MM.1S (cell line): ENCODE data around the gene LRRIQ4.

ENCODE experiments used
- DNase-seq: peaks from one replicate; pipeline ENCODE4 v3.0.0-alpha.2; 2015
- H2AFZ ChIP-seq: fragments of 300-600 bp; sonication (generic); 2 replicates; pipeline ENCODE4 v1.6.0; 2016; ENCODE audit warnings: antibody characterized with exemption, low read length
- H3F3A ChIP-seq: fragments of 300-600 bp; sonication (generic); 2 replicates; pipeline ENCODE4 v1.6.1; 2016; ENCODE audit warnings: mild to moderate bottlenecking, antibody characterized with exemption, low read length, moderate library complexity, mixed read lengths; ENCODE audit not compliant: insufficient read depth
- H3K27ac ChIP-seq: fragments of 300-600 bp; sonication (generic); 2 replicates; pipeline ENCODE4 v1.5.1; 2016; ENCODE audit warnings: mild to moderate bottlenecking, low read length
- H3K27me3 ChIP-seq: fragments of 300-600 bp; sonication (generic); replicated peaks from 2 replicates; pipeline ENCODE4 v1.6.0; 2016; ENCODE audit warnings: low read length; ENCODE audit not compliant: insufficient read depth
- H3K36me3 ChIP-seq: fragments of 300-600 bp; sonication (generic); replicated peaks from 2 replicates; pipeline ENCODE4 v1.6.1; 2016; ENCODE audit warnings: mild to moderate bottlenecking, low read length, mixed read lengths; ENCODE audit not compliant: insufficient read depth
- H3K4me1 ChIP-seq: fragments of 300-600 bp; sonication (generic); 2 replicates; pipeline ENCODE4 v1.6.1; 2016; ENCODE audit warnings: low read length, mixed read lengths
- H3K4me2 ChIP-seq: fragments of 300-600 bp; sonication (generic); 2 replicates; pipeline ENCODE4 v1.6.0; 2016; ENCODE audit warnings: low read depth, low read length
- H3K4me3 ChIP-seq: fragments of 300-600 bp; sonication (generic); 2 replicates; pipeline ENCODE4 v1.5.1; 2016; ENCODE audit warnings: low read length, mixed read lengths
- H3K79me2 ChIP-seq: fragments of 300-600 bp; sonication (generic); 2 replicates; pipeline ENCODE4 v1.6.1; 2016; ENCODE audit warnings: mixed run types, low read length, mixed read lengths
- H3K9ac ChIP-seq: fragments of 300-600 bp; sonication (generic); 2 replicates; pipeline ENCODE4 v1.6.1; 2016; ENCODE audit warnings: low read length, mixed read lengths
- H3K9me2 ChIP-seq: fragments of 300-600 bp; sonication (generic); replicated peaks from 2 replicates; pipeline ENCODE4 v1.6.1; 2016; ENCODE audit warnings: mild to moderate bottlenecking, low read length, mixed read lengths; ENCODE audit not compliant: insufficient read depth
- H3K9me3 ChIP-seq: fragments of 300-600 bp; sonication (generic); replicated peaks from 2 replicates; pipeline ENCODE4 v1.6.1; 2016; ENCODE audit warnings: mild to moderate bottlenecking, low read length, mixed read lengths; ENCODE audit not compliant: insufficient read depth
- H4K20me1 ChIP-seq: fragments of 300-600 bp; sonication (generic); 2 replicates; pipeline ENCODE4 v1.6.1; 2016; ENCODE audit warnings: mild to moderate bottlenecking, low read length, moderate library complexity, mixed read lengths; ENCODE audit not compliant: insufficient read depth
- CTCF ChIP-seq: fragments of 300-600 bp; sonication (generic); IDR thresholded peaks from 2 replicates; pipeline ENCODE4 v1.5.1; 2016; ENCODE audit warnings: antibody characterized with exemption, low read length, mixed read lengths
- EZH2 ChIP-seq: fragments of 300-600 bp; sonication (generic); optimal IDR thresholded peaks from 2 replicates; pipeline ENCODE3; 2017; ENCODE audit warnings: low read depth, mild to moderate bottlenecking, antibody characterized with exemption, low read length, mixed read lengths
- EZH2phosphoT487 ChIP-seq: fragments of 300-600 bp; sonication (generic); IDR thresholded peaks from 2 replicates; pipeline ENCODE4 v1.6.1; 2018; ENCODE audit warnings: antibody characterized with exemption, low read length

Gene LRRIQ4

GRCh38 chr3:169772897-169773816 is 39.5 kb upstream of the LRRIQ4 start, which contains the start of gene MYNN:
TSS of gene MYNN (plus strand) at chr3:169773396. CDS start at chr3:169774296, 900 bp downstream.
- Histone ChIP-seq H3K9me3 (no peaks in the 10 kb centered on the region), H4K20me1 (peaks cover 5% of the 10 kb centered on the region; the same call in 1 of the 2 replicates), H3F3A (peaks cover 33% of the 10 kb centered on the region), H3K79me2 (peaks cover 47% of the 10 kb centered on the region), H3K4me1 (peaks cover 18% of the 10 kb centered on the region), H3K27ac (peak within 1 kb of the TSS; percentile 95), H3K9ac (peak within 1 kb of the TSS; percentile 95), H3K36me3 (peaks cover 6% of the 10 kb centered on the region; the same call in 1 of the 2 replicates), H3K27me3 (no peaks in the 10 kb centered on the region), H3K4me2 (peak within 1 kb of the TSS; percentile 79), H3K4me3 (peak within 1 kb of the TSS; percentile 88), H3K9me2 (no peaks in the 10 kb centered on the region), H2AFZ (peak within 1 kb of the TSS; percentile 88)
- peak; percentile 95 for DNase-seq
- no peak for TF ChIP-seq EZH2phosphoT487
- TF ChIP-seq CTCF = peak; percentile 32; the same call in 1 of the 2 replicates

GRCh38 chr3:169774186-169774585 is 38.5 kb upstream of the LRRIQ4 start:
- DNase-seq = no peak
- Histone ChIP-seq H3K27me3 (no peaks in the 10 kb centered on the region), H3K9ac (peak overlapping the region; percentile 95), H3K9me3 (no peaks in the 10 kb centered on the region), H3K79me2 (peaks cover 56% of the 10 kb centered on the region), H2AFZ (no peak overlapping the region), H3F3A (peaks cover 33% of the 10 kb centered on the region), H3K27ac (peak overlapping the region; percentile 95; the same call in 1 of the 2 replicates), H3K4me3 (peak overlapping the region; percentile 88), H4K20me1 (peaks cover 5% of the 10 kb centered on the region; the same call in 1 of the 2 replicates), H3K4me1 (peaks cover 18% of the 10 kb centered on the region), H3K4me2 (peak overlapping the region; percentile 79), H3K9me2 (no peaks in the 10 kb centered on the region), H3K36me3 (peaks cover 9% of the 10 kb centered on the region; the same call in 1 of the 2 replicates)
- no peak for TF ChIP-seq EZH2phosphoT487
- TF ChIP-seq CTCF = no peak
- no peak for TF ChIP-seq EZH2

- TF ChIP-seq CTCF (no peak), EZH2 (no peak), EZH2phosphoT487 (no peak)
- Histone ChIP-seq H3K4me3 (no peak overlapping the region), H3K27me3 (no peaks in the 10 kb centered on the region), H3K9ac (no peak overlapping the region), H3K27ac (no peak overlapping the region), H2AFZ (no peak overlapping the region), H3K4me2 (no peak overlapping the region), H4K20me1 (peaks cover 5% of the 10 kb centered on the region; the same call in 1 of the 2 replicates), H3K9me2 (no peaks in the 10 kb centered on the region), H3F3A (peaks cover 14% of the 10 kb centered on the region), H3K36me3 (peaks cover 14% of the 10 kb centered on the region; the same call in 1 of the 2 replicates), H3K9me3 (no peaks in the 10 kb centered on the region), H3K4me1 (peaks cover 18% of the 10 kb centered on the region), H3K79me2 (peaks cover 63% of the 10 kb centered on the region)
- DNase-seq = no peak
Measured at GRCh38 chr3:169777822-169778221, 34.8 kb upstream of the LRRIQ4 start.
